Activated effector memory CD4-positive, alpha-beta T cell treated with Interleukin-2 at 50 U/mL for 16 hours (primary cell): Measurements from ENCODE around the gene ZDHHC21.
A peak's percentile ranks its signal among the peaks of the same experiment; 100 is the strongest.

Source experiments
- DNase-seq: peaks from one replicate; pipeline ENCODE4 v3.0.0-alpha.2; 2020

The ZDHHC21 gene

GRCh38 chr9:14597171-14597799, 95.9 kb downstream of the ZDHHC21 start:
- no peak for DNase-seq

GRCh38 chr9:14593406-14593805, 99.8 kb downstream of the ZDHHC21 start:
- no peak for DNase-seq

GRCh38 chr9:14591411-14591810, 101.8 kb downstream of the ZDHHC21 start:
- no peak for DNase-seq

DNA sequence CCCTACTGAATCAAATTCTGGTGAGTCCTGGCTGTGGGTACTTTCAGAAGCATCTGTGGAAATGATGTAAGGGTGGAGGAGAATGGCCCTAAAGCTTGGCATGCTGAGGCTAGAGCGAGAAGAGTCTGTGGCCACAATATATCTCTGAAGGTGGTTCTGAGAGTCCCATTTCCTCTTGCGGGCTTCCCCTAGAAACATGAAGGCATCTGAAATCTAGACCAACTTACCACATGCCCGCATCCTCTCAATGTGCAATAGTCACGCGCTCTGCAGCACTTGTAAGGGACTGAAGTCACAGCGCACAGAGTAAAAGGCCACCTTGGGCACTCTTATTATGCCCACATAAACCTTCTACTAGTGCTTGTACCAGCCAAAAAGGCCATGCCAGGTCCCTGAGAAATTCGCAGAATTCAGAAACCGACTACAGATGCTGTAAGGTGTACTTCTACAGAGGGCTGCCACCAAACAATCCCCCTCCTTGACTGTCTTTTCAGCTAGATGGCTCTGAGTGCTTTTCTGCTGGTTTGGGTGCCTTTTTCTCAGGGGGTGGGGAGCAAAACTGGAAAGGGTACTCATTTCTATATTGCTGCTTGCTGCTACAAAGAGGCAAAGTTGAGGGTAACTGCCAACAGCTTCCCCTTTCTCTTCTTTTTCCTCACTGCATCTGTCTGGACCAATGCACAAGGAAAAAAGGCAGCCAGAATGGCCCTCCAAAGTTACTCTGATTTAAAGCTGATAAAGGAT, 107.3 kb downstream of the ZDHHC21 start:
- peak; percentile 2 for DNase-seq

DNA sequence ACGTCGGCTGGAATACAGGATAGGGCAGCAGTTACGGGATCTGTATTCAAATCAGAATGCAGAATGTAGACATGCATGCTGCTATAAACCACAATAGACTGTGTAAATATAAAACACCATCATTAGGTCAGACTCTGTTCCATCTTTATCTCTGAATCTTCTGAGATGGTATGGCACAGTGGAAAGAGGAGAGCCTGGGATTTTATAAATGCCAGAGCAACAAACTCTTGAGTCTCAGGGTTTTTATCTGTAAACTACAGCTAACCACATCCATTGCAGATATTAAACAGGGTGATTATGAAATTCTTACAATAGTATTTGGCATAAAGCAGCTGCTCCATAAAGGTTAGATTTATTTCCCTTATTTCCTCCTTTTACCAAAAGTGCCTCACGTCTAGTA, 108.7 kb downstream of the ZDHHC21 start:
- DNase-seq: no peak

DNA sequence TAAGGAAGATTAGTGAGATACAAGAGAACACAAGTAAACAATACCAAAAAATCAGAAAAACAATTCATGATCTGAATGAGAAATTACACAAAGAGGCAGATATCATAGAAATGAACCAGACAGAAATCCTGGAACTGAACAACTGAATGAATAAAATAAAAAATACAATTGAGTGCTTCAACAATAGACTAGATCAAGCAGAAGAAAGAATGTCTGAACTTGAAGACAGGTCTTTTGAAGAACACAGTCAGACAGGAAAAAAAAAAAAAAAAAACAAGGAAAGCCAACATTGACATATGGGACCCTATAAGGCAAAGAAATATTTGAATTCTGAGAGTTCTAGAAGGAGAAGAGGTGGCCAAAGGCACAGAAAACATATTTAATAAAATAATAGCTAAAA, 115.2 kb downstream of the ZDHHC21 start:
- DNase-seq: no peak

- no peak for DNase-seq
Observed at GRCh38 chr9:14574173-14574572, 119.1 kb downstream of the ZDHHC21 start.

DNA sequence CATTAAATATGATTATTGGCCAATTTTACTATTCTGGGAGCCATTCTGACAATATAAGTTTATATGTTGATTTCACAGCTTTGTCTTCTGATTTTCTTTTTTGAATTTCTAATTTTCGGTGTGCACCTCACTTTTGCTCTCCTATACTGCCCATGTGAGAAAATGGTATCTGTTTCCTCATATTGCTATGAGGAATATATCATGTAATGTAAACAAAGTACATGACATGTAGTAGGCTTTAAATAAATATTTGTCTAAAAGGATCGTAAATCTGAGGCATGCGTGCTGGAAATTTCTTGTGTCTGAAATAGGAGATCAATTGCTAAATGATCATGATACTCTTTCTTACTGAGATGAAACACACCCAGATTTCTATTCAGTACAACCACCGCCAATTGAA, 119.9 kb downstream of the ZDHHC21 start:
- DNase-seq: no peak

- DNase-seq: no peak
Observed at GRCh38 chr9:14565352-14566016, 127.7 kb downstream of the ZDHHC21 start.

DNA sequence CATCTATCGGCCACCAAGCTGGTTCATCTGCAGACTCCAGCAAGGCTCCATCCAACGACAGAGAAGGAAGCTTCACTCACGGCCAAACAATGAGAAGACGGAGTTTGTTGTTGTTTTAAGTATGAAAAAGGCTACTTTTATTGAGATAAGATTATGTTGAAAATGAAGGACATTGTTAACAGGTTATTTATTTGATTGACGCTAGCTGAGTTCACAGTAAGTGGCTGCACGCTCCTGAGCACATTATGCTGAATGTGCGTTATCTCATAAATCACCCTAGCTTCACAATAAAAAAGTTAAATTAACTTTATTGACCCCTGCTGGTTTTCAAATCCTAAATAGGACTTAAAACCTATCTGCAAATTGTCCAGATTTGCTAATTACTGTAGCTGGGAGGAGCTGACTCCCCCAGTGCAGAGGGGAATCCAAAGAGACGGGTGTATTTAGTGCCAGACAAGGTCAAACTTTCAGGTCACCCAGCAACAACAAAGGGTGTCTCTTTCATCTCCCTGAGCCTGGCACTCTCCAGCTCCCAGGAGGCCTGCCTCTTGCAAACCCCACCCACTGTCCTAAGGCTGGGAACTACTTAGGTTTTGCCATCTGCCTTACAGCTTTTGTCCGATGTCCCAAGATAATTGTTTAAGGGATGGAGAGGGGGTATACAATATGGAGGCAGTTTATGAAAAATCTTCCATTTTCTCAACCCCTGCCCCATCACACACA, 129.2 kb downstream of the ZDHHC21 start:
- DNase-seq: no peak

- DNase-seq: no peak
Observed at GRCh38 chr9:14561929-14562405, 131.3 kb downstream of the ZDHHC21 start.
